Activated T-cell treated with anti-CD3 and anti-CD28 coated beads for 24 hours (primary cell): ENCODE results near the gene PKP3.
"Not testable (repeated sequence)": the region's sequence is repeated elsewhere in the genome, so short reads cannot be mapped to it uniquely, and the experiment has no call there.

Experiments
- DNase-seq: peaks from one replicate; pipeline ENCODE4 v3.0.0-alpha.2; 2020; ENCODE audit warnings: low read depth

The PKP3 gene

DNA sequence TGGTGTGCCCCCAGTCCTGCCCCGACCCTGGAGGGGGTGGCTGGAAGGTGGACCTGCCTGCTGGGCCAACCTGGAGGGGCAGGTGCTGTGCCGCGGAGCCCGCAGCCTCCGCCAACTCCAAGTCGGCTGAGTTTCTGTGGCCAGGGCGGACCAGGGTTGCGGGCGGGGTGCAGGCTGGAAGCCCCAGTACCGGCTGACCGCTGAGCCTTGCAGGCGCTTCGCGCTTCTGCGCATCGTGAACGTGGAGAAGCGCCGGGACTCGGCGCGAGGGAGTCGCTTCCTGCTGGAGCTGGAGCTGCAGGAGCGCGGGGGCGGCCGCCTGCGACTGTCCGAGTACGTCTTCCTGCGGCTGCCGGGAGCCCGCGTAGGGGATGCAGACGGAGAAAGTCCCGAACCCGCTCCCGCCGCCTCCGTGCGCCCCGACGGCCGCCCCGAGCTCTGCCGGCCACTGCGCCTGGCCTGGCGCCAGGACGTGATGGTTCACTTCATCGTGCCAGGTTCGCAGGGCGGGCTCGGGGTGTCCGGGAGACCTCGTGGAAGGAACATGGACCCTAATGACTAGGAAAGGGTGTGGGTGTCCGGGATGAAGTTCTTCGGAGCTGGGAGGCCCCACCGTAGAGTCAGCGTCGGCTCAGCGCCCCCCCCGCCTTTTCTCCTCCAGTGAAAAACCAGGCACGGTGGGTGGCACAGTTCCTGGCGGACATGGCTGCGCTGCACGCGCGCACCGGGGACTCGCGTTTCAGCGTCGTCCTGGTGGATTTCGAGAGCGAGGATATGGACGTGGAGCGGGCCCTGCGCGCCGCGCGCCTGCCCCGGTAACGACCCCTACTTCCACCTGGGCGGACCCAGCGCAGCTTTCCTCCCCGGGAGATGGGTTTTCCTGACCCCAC, 14.6 kb upstream of the PKP3 start:
- DNase-seq, result no peak

GRCh38 chr11:380095-380480, 13.9 kb upstream of the PKP3 start:
- DNase-seq, result no peak

- no peak for DNase-seq
Measured at GRCh38 chr11:380491-380890, 13.5 kb upstream of the PKP3 start.

- no peak for DNase-seq
Measured at GRCh38 chr11:380996-381395, 13.0 kb upstream of the PKP3 start.

- no peak for DNase-seq
Measured at GRCh38 chr11:381501-382072, 12.4 kb upstream of the PKP3 start.

DNA sequence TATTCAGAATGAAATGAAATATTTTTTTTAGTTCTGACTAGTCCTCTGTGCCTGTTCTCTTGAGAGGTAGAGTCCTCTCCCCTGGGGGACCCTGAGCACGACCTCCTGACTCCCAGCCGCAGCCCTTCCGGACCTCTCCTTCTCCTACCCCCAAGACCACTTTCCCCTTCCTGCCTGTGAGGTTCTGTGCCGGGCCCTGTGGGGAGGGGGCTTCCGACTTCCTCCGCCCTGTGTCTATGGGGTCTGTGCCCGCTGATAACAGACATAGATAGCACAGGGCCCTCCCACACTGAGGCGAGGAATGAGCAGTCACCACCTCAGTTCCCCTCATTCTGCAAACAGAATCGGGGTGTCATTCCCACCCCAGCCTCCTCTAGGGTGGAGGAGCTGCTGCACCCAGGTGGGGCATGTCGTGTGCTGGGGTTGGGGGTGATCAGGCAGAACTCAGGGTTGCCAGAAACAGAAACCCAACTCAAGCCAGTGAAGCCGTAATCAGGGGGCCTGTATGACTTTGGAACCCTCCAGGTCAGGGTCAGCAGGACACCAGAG, 11.9 kb upstream of the PKP3 start:
- no peak for DNase-seq

GRCh38 chr11:383431-383830, 10.6 kb upstream of the PKP3 start:
- DNase-seq, result no peak

GRCh38 chr11:384511-384910, 9.5 kb upstream of the PKP3 start:
- no peak for DNase-seq

GRCh38 chr11:385594-386351, 8.2 kb upstream of the PKP3 start:
- DNase-seq, result no peak

- DNase-seq, result no peak
Measured at GRCh38 chr11:386483-386882, 7.5 kb upstream of the PKP3 start.

DNA sequence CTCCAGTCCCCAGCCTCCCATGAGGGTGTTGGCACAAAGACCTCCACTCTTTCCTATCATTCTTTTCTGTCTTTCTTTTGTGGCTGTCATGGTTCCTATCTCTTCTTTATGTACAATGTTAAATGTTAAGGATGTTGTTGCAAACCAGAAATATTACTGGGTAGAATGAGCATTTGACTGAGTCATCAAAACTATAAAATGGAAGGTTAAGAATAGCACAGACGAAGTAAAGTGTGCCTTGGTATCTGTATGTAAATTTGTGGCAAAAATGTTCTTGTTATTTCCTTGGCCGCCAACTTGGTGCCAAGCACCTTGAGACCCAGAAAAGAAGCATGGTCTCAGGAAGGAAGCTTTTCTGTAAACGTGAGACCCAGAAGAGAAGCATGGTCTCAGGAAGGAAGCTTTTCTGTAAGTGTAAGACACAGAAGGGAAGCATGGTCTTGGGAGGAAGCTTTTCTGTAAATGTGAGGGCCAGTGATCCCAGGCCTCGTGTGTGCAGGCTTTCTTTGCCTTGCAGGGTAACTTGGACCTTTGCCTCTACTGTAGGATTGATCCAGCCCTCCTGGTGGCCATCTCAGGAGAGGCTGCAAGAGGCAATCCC, 6.7 kb upstream of the PKP3 start:
- DNase-seq, result no peak

DNA sequence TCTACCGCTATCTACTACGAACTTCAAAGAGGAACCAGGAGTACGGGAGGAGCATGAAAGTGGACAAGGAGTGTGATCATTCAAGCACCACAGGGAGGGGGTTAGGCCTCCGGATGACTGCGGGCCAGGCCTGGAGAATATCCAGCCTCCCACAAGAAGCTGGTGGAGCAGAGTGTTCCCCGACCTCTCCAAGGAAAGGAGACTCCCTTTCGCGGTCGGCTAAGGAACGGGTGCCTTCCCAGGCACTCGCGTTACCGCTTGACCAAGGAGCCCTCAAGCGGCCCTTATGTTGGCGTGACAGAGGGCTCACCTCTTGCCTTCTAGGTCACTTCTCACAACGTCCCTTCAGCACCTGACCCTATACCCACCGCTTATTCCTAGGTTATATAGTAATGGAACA, 4.6 kb upstream of the PKP3 start:
- DNase-seq, result not testable (repeated sequence)

- DNase-seq, result no peak
Measured at GRCh38 chr11:390175-390574, 3.8 kb upstream of the PKP3 start.

- DNase-seq, result no peak
Measured at GRCh38 chr11:391117-392017, 2.6 kb upstream of the PKP3 start.

GRCh38 chr11:392102-392777, 1.8 kb upstream of the PKP3 start:
- DNase-seq, result no peak

- DNase-seq, result no peak
Measured at GRCh38 chr11:393219-394033, 583 bp upstream of the PKP3 start.

DNA sequence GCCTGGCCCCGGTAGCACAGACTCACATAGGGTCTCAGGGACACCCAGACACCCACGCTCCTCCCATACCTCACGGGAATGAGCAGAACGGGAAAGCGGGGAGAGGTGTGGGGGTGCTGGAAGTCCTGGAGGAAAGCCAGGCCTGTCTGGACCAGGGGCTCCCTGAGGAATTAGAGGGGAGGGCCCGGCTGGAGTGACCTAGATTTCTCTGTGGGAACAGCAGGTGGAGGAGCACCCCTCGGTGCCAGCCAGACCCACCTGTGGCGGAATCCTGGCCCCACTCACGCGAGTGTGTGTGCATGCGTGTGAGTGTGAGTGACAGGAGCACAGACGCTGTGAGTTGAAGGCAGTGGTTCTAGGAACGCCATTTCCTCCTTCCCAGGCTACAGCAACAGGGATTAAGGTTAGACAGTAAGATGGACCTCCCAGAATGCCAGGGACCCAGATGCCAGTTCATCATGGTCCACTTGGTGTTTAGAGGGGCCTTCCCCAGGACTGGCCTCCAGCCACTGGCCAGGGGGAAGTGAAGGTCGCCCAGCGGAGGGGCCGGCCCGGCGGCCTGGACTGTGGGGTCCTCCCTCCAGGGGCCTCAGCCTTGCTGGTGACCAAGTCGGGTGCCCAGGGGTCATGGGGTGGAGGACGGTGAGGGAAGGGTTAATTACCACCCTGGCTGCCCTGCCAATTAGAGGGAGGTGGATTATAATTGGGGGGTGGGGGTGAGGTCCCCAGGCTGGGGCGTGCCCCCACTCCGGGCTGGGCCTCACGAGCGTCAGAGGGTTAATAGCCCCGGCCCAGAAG, 1.0 kb downstream of the PKP3 start:
- DNase-seq, result no peak

DNA sequence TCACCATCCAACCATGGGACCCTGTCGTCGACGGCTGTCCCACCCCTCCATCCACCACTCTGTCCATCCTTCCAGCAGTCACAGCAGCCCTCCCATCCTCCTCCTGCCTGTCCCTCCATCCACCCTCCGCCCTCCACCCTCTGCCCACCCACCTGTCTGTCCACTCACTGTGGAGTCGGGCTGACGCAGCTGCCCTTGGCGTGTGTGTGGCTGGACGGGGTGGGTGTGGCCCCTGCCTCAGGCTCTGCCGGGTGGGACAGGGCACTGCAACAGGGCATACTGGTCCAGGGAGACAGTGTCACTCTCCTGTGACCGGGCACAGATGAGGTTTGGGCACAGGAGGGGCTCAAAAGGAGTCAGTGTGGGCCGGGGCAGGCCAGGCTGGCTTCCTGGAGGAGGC, 1.9 kb downstream of the PKP3 start:
- no peak for DNase-seq

- DNase-seq, result no peak
Measured at GRCh38 chr11:396511-396947, 2.5 kb downstream of the PKP3 start.
